CD8-positive, alpha-beta memory T cell (primary cell): ENCODE data around the gene ZNF362. TPM values are rescaled to one million over a fixed set of nuclear protein-coding genes. Genes with fewer than 3 reads are reported as not detected.
A peak's percentile ranks its signal among the peaks of the same experiment; 100 is the strongest.
"Not testable (repeated sequence)": the region's sequence is repeated elsewhere in the genome, so short reads cannot be mapped to it uniquely, and the experiment has no call there.

ENCODE experiments used
- CTCF ChIA-PET: fragments of 350-600 bp; sonication (Branson Sonifier 250); formaldehyde crosslinking; loops from one replicate; lab custom pipeline; 2021; ENCODE audit warnings: antibody characterized with exemption; lab: Charles Lee
- POLR2A ChIA-PET: fragments of 350-600 bp; sonication (Branson Sonifier 250); formaldehyde crosslinking; loops from one replicate; lab custom pipeline; 2021; ENCODE audit warnings: antibody characterized with exemption; lab: Charles Lee
- DNase-seq, 5 donors: peaks; one replicate each; pipeline versions ENCODE4 v3.0.0 to v3.0.0-alpha.2; 2020 to 2022; ENCODE audit warnings: mixed read lengths in 1 of 5
- H3K27ac ChIP-seq: one replicate; pipeline ENCODE4 v1.7.0; 2013; ENCODE audit warnings: low read depth, mild to moderate bottlenecking, low read length, moderate library complexity
- H3K27me3 ChIP-seq: 2 replicates; pipeline ENCODE4 v1.7.0; 2013; ENCODE audit warnings: low read length, mild to moderate bottlenecking; ENCODE audit not compliant: insufficient read depth, poor library complexity, severe bottlenecking
- H3K36me3 ChIP-seq: 2 replicates; pipeline ENCODE4 v1.7.0; 2013; ENCODE audit warnings: mild to moderate bottlenecking, low read length, moderate library complexity; ENCODE audit not compliant: insufficient read depth
- H3K4me1 ChIP-seq: 2 replicates; pipeline ENCODE4 v1.7.0; 2013; ENCODE audit warnings: mild to moderate bottlenecking, low read length, moderate library complexity; ENCODE audit not compliant: insufficient read depth
- H3K4me3 ChIP-seq: 2 replicates; pipeline ENCODE4 v1.7.0; 2013; ENCODE audit warnings: mild to moderate bottlenecking, low read length
- H3K9me3 ChIP-seq: 2 replicates; pipeline ENCODE4 v1.7.0; 2013; ENCODE audit warnings: mild to moderate bottlenecking, low read length
- H3K27ac Mint-ChIP-seq, 8 donors: one replicate each; pipeline ENCODE4 v1.8.0; 2020 to 2021; ENCODE audit warnings: mixed read lengths in 8 of 8, mild to moderate bottlenecking in 6 of 8, inconsistent platforms in 3 of 8, moderate library complexity in 3 of 8
- H3K27me3 Mint-ChIP-seq, 2 donors: one replicate each; pipeline ENCODE4 v1.8.0; 2020 to 2021; ENCODE audit warnings: mixed read lengths in 2 of 2, mild to moderate bottlenecking in 1 of 2, moderate library complexity in 1 of 2
- H3K36me3 Mint-ChIP-seq, 3 donors: one replicate each; pipeline ENCODE4 v1.8.0; 2020 to 2021; ENCODE audit warnings: mixed read lengths in 3 of 3, inconsistent platforms in 1 of 3, mild to moderate bottlenecking in 1 of 3
- H3K4me1 Mint-ChIP-seq, 3 donors: one replicate each; pipeline ENCODE4 v1.8.0; 2020 to 2021; ENCODE audit warnings: mixed read lengths in 3 of 3, inconsistent platforms in 1 of 3, mild to moderate bottlenecking in 1 of 3
- H3K4me3 Mint-ChIP-seq, 7 donors: one replicate each; pipeline ENCODE4 v1.8.0; 2020 to 2021; ENCODE audit warnings: mixed read lengths in 7 of 7, mild to moderate bottlenecking in 6 of 7, moderate library complexity in 4 of 7, inconsistent platforms in 2 of 7
- H3K9me3 Mint-ChIP-seq, 5 donors: one replicate each; pipeline ENCODE4 v1.8.0; 2020 to 2022; ENCODE audit warnings: mixed read lengths in 5 of 5, mild to moderate bottlenecking in 3 of 5, moderate library complexity in 2 of 5, inconsistent platforms in 1 of 5
- polyA plus RNA-seq: library from polyadenylated mRNA; unstranded; fragments of 300-500 nt; fragmentation: Illumina TruSeq; gene quantifications from one replicate; pipeline ENCODE4 v1.2.3, GENCODE V29; 2021
- total RNA-seq, 2 experiments: library from RNA; stranded (reverse); gene quantifications; one replicate each; pipeline ENCODE4 v1.2.3, GENCODE V29; 2021

ZNF362 gene
- total and polyA plus RNA-seq, 3 experiments from 2014 or later, result 8.5 to 26.4 (median 9.9) TPM

GRCh38 chr1:33237579-33237978 is 18.7 kb upstream of the ZNF362 start:
- CTCF ChIA-PET, result no interaction called here
- Histone ChIP-seq H3K4me1 (no peaks in the 10 kb centered on the region), H3K27ac (no peak overlapping the region), H3K27me3 (no peaks in the 10 kb centered on the region), H3K4me3 (no peak overlapping the region), H3K9me3 (no peaks in the 10 kb centered on the region), H3K36me3 (no peaks in the 10 kb centered on the region)
- H3K9me3 Mint-ChIP-seq, result no peaks in the 10 kb centered on the region
- no peak overlapping the region for H3K4me3 Mint-ChIP-seq
- DNase-seq, result peak in 2 of 5 donors; percentile 21 to 47
- H3K27me3 Mint-ChIP-seq, result peaks cover 6 to 35% of the 10 kb centered on the region in 2 donors
- H3K4me1 Mint-ChIP-seq, result peaks cover 6 to 7% (median 7%) of the 10 kb centered on the region in 3 donors
- no peaks in the 10 kb centered on the region for H3K36me3 Mint-ChIP-seq
- POLR2A ChIA-PET, result no interaction called here
- peak overlapping the region in 3 of 8 donors; percentile 18 to 82 (median 64) for H3K27ac Mint-ChIP-seq

- H3K4me1 Mint-ChIP-seq, H3K27ac Mint-ChIP-seq, DNase-seq, H3K27ac ChIP-seq, H3K4me1 ChIP-seq, H3K36me3 Mint-ChIP-seq, CTCF ChIA-PET, H3K9me3 Mint-ChIP-seq, H3K27me3 ChIP-seq, H3K4me3 ChIP-seq, H3K4me3 Mint-ChIP-seq, H3K9me3 ChIP-seq, POLR2A ChIA-PET, H3K36me3 ChIP-seq: not testable (repeated sequence)
- H3K27me3 Mint-ChIP-seq, result peaks cover 6 to 35% of the 10 kb centered on the region in 2 donors
These were observed 18.0 kb upstream of the ZNF362 start for GRCh38 chr1:33238194-33238724.

- DNase-seq, H3K27ac Mint-ChIP-seq, H3K4me3 Mint-ChIP-seq, POLR2A ChIA-PET, H3K4me3 ChIP-seq, H3K27ac ChIP-seq, H3K36me3 ChIP-seq, H3K9me3 ChIP-seq, H3K36me3 Mint-ChIP-seq, H3K27me3 ChIP-seq, H3K4me1 Mint-ChIP-seq, CTCF ChIA-PET, H3K9me3 Mint-ChIP-seq, H3K4me1 ChIP-seq: not testable (repeated sequence)
- peaks cover 2 to 31% of the 10 kb centered on the region in 2 donors for H3K27me3 Mint-ChIP-seq
These were observed 16.9 kb upstream of the ZNF362 start for GRCh38 chr1:33239410-33239809.

- peaks cover 2 to 23% of the 10 kb centered on the region in 2 donors for H3K27me3 Mint-ChIP-seq
- Histone ChIP-seq H3K27me3 (no peaks in the 10 kb centered on the region), H3K36me3 (no peaks in the 10 kb centered on the region), H3K4me1 (no peaks in the 10 kb centered on the region), H3K9me3 (no peaks in the 10 kb centered on the region), H3K27ac (no peak overlapping the region), H3K4me3 (no peak overlapping the region)
- no peaks in the 10 kb centered on the region for H3K36me3 Mint-ChIP-seq
- no peak for DNase-seq
- peaks cover 6 to 7% (median 7%) of the 10 kb centered on the region in 3 donors for H3K4me1 Mint-ChIP-seq
- H3K4me3 Mint-ChIP-seq, result no peak overlapping the region
- H3K9me3 Mint-ChIP-seq, result no peaks in the 10 kb centered on the region
- POLR2A ChIA-PET, result no interaction called here
- CTCF ChIA-PET, result no interaction called here
- no peak overlapping the region for H3K27ac Mint-ChIP-seq
These were observed 14.4 kb upstream of the ZNF362 start for GRCh38 chr1:33241866-33242265.

- ChIA-PET CTCF (no interaction called here), POLR2A (no interaction called here)
- peaks cover 2 to 3% (median 2%) of the 10 kb centered on the region in 3 donors for H3K4me1 Mint-ChIP-seq
- H3K27ac Mint-ChIP-seq, result no peak overlapping the region
- H3K9me3 Mint-ChIP-seq, result no peaks in the 10 kb centered on the region
- Histone ChIP-seq H3K27me3 (no peaks in the 10 kb centered on the region), H3K36me3 (no peaks in the 10 kb centered on the region), H3K27ac (no peak overlapping the region), H3K9me3 (no peaks in the 10 kb centered on the region), H3K4me1 (no peaks in the 10 kb centered on the region), H3K4me3 (no peak overlapping the region)
- DNase-seq, result no peak
- H3K27me3 Mint-ChIP-seq, result peaks cover 2 to 23% of the 10 kb centered on the region in 2 donors
- H3K4me3 Mint-ChIP-seq, result no peak overlapping the region
- no peaks in the 10 kb centered on the region for H3K36me3 Mint-ChIP-seq
These were observed 13.6 kb upstream of the ZNF362 start for GRCh38 chr1:33242652-33243051.

DNA sequence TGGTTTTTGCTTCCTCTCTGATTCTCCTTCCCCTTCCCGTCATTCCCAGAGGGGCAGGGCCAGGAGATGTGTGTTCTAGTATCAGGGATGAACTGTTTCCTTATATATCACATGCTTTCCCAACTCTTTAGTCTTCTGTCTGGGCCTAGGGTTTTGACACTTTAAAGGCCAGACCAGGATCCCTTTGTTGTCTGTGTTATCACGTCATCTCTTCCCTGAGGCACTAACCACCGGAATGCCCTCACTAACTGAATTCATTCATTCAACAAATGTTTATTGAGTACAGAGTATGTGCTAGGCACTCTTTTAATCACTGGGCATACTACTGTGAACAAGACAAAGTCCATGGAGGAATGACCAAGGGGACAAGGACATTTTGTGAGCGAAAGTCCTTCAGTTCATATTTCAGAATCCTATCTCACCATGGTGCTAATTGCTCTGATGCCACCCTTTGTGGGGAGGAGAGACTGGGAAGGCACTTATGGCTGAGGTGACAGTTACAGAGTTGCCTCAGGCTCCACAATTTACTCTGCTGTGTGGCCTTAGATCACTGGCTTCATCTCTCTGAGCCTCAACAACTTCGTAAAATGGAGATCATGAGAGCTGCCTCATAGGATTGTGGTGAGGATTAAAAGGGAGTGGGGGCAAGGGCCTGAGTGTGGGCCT is 12.0 kb upstream of the ZNF362 start:
- Histone ChIP-seq H3K36me3 (no peaks in the 10 kb centered on the region), H3K4me3 (no peak overlapping the region), H3K9me3 (no peaks in the 10 kb centered on the region), H3K27ac (no peak overlapping the region), H3K4me1 (no peaks in the 10 kb centered on the region), H3K27me3 (no peaks in the 10 kb centered on the region)
- POLR2A ChIA-PET, result no interaction called here
- CTCF ChIA-PET, result no interaction called here
- H3K27ac Mint-ChIP-seq, result no peak overlapping the region
- no peaks in the 10 kb centered on the region for H3K36me3 Mint-ChIP-seq
- DNase-seq, result no peak
- no peak overlapping the region for H3K4me3 Mint-ChIP-seq
- no peaks in the 10 kb centered on the region for H3K9me3 Mint-ChIP-seq
- H3K27me3 Mint-ChIP-seq, result peaks cover 4 to 35% of the 10 kb centered on the region in 2 donors
- H3K4me1 Mint-ChIP-seq, result no peaks in the 10 kb centered on the region

GRCh38 chr1:33244809-33245186 is 11.5 kb upstream of the ZNF362 start:
- Mint-ChIP-seq H3K9me3 (no peaks in the 10 kb centered on the region), H3K4me1 (no peaks in the 10 kb centered on the region), H3K27me3 (peaks cover 4 to 36% of the 10 kb centered on the region in 2 donors), H3K4me3 (no peak overlapping the region), H3K36me3 (no peaks in the 10 kb centered on the region), H3K27ac (no peak overlapping the region)
- no peaks in the 10 kb centered on the region for H3K9me3 ChIP-seq
- H3K27ac ChIP-seq, result no peak overlapping the region
- no peak for DNase-seq
- H3K27me3 ChIP-seq, result no peaks in the 10 kb centered on the region
- H3K4me3 ChIP-seq, result no peak overlapping the region
- H3K4me1 ChIP-seq, result no peaks in the 10 kb centered on the region
- CTCF ChIA-PET, result no interaction called here
- no peaks in the 10 kb centered on the region for H3K36me3 ChIP-seq
- POLR2A ChIA-PET, result no interaction called here

- Mint-ChIP-seq H3K27ac (no peak overlapping the region), H3K4me1 (no peaks in the 10 kb centered on the region), H3K9me3 (no peaks in the 10 kb centered on the region), H3K4me3 (no peak overlapping the region), H3K27me3 (peaks cover 7 to 37% of the 10 kb centered on the region in 2 donors), H3K36me3 (no peaks in the 10 kb centered on the region)
- Histone ChIP-seq H3K36me3 (no peaks in the 10 kb centered on the region), H3K27ac (no peak overlapping the region), H3K27me3 (no peaks in the 10 kb centered on the region), H3K9me3 (no peaks in the 10 kb centered on the region), H3K4me1 (no peaks in the 10 kb centered on the region), H3K4me3 (no peak overlapping the region)
- no peak for DNase-seq
- POLR2A ChIA-PET, result no interaction called here
- CTCF ChIA-PET, result no interaction called here
These were observed 10.1 kb upstream of the ZNF362 start for GRCh38 chr1:33246171-33246570.
